ENCODE results near the gene OR5F1.

Gene OR5F1

GRCh38 chr11:55994525-55994924, at the start of gene OR5F1:
Gene OR5F1 (minus strand): TSS chr11:55994625. CDS start chr11:55994625, 0 bp downstream.
- DNase-seq, result no peak
- H2AFZ ChIP-seq (ENCODE audit: low read length), result no peak within 1 kb of the TSS
- H3K27me3 ChIP-seq (replicated peaks; ENCODE audit: insufficient read depth, low read length), result no peaks in the 10 kb centered on the region

DNA sequence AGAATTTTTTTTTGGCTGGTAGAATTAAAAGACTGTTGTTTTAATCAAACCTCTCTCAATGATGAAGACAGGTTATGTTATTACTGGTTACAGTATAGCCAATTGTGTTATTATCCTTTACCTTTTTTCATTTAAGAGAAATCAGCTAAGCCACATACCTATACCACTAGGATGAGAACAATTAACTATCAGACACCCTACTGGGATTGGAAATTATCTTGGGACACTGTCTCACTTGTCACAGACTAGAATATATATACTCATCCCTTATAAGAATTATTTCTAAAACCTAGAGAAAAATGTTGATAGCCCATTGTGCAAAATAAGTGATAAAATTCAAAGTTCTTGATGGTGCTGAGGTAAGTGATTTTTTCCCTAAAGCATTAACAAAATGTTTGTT, 32.9 kb upstream of the OR5F1 start, which contains the start of gene OR5AS1:
Gene OR5AS1, plus strand, starts transcription at position 301 of the 400 bp plus-strand sequence. CDS start 2,765 bp downstream, outside the sequence.
- H3K4me2 ChIP-seq (ENCODE audit: low read depth, low read length), result no peak within 1 kb of the TSS
- no peaks in the 10 kb centered on the region for H4K20me1 ChIP-seq (ENCODE audit: insufficient read depth, low read length)
- TF ChIP-seq EZH2 (optimal IDR thresholded peaks at IDR 0.05; ENCODE audit: low read depth, low read length), result no peak
- TF ChIP-seq CTCF (IDR thresholded peaks at IDR 0.05; ENCODE audit: low read length), result no peak
- TF ChIP-seq EZH2phosphoT487 (IDR thresholded peaks at IDR 0.05; ENCODE audit: low read length), result no peak
- H2AFZ ChIP-seq (ENCODE audit: low read length), result no peak within 1 kb of the TSS
- no peaks in the 10 kb centered on the region for H3K27me3 ChIP-seq (replicated peaks; ENCODE audit: insufficient read depth, low read length)
- no peak within 1 kb of the TSS for H3K4me3 ChIP-seq (ENCODE audit: low read length)
- H3K9ac ChIP-seq (ENCODE audit: low read length), result no peak within 1 kb of the TSS
- H3F3A ChIP-seq (ENCODE audit: insufficient read depth, low read length), result no peaks in the 10 kb centered on the region
- H3K36me3 ChIP-seq (replicated peaks; ENCODE audit: insufficient read depth, low read length), result no peaks in the 10 kb centered on the region
- H3K9me2 ChIP-seq (replicated peaks; ENCODE audit: insufficient read depth, low read length), result no peaks in the 10 kb centered on the region
- no peak for DNase-seq
- no peaks in the 10 kb centered on the region for H3K79me2 ChIP-seq (ENCODE audit: low read length)
- no peaks in the 10 kb centered on the region for H3K4me1 ChIP-seq (ENCODE audit: low read length)
- no peak within 1 kb of the TSS for H3K27ac ChIP-seq (ENCODE audit: low read length)
- no peaks in the 10 kb centered on the region for H3K9me3 ChIP-seq (replicated peaks; ENCODE audit: insufficient read depth, low read length)

More at GRCh38 chr11:55994525-55994924, at the start of gene OR5F1:
- Histone ChIP-seq H3K9me2 (replicated peaks; ENCODE audit: insufficient read depth, low read length) (no peaks in the 10 kb centered on the region), H3K4me2 (ENCODE audit: low read depth, low read length) (no peak within 1 kb of the TSS), H3K4me3 (ENCODE audit: low read length) (no peak within 1 kb of the TSS), H3K27ac (ENCODE audit: low read length) (no peak within 1 kb of the TSS), H3F3A (ENCODE audit: insufficient read depth, low read length) (no peaks in the 10 kb centered on the region), H4K20me1 (ENCODE audit: insufficient read depth, low read length) (no peaks in the 10 kb centered on the region), H3K79me2 (ENCODE audit: low read length) (no peaks in the 10 kb centered on the region), H3K9me3 (replicated peaks; ENCODE audit: insufficient read depth, low read length) (no peaks in the 10 kb centered on the region), H3K4me1 (ENCODE audit: low read length) (no peaks in the 10 kb centered on the region), H3K36me3 (replicated peaks; ENCODE audit: insufficient read depth, low read length) (no peaks in the 10 kb centered on the region), H3K9ac (ENCODE audit: low read length) (no peak within 1 kb of the TSS)
- TF ChIP-seq EZH2phosphoT487 (IDR thresholded peaks at IDR 0.05; ENCODE audit: low read length) (no peak), CTCF (IDR thresholded peaks at IDR 0.05; ENCODE audit: low read length) (no peak), EZH2 (optimal IDR thresholded peaks at IDR 0.05; ENCODE audit: low read depth, low read length) (no peak)

- Histone ChIP-seq H3F3A (ENCODE audit: insufficient read depth, low read length) (0 out of 2 replicates have a peak, but pooled peaks cover 5% of the 10 kb centered on the region), H3K4me1 (ENCODE audit: low read length) (peaks cover 9% of the 10 kb centered on the region), H3K9me2 (replicated peaks; ENCODE audit: insufficient read depth, low read length) (no peaks in the 10 kb centered on the region), H3K4me3 (ENCODE audit: low read length) (no peak overlapping the region), H3K4me2 (ENCODE audit: low read depth, low read length) (peak overlapping the region; percentile 37), H3K9me3 (replicated peaks; ENCODE audit: insufficient read depth, low read length) (no peaks in the 10 kb centered on the region), H3K27me3 (replicated peaks; ENCODE audit: insufficient read depth, low read length) (no peaks in the 10 kb centered on the region), H3K79me2 (ENCODE audit: low read length) (no peaks in the 10 kb centered on the region), H3K27ac (ENCODE audit: low read length) (0 out of 2 replicates have a peak overlapping the region, but pooled peaks have one; percentile 17), H3K9ac (ENCODE audit: low read length) (no peak overlapping the region), H2AFZ (ENCODE audit: low read length) (no peak overlapping the region), H3K36me3 (replicated peaks; ENCODE audit: insufficient read depth, low read length) (no peaks in the 10 kb centered on the region), H4K20me1 (ENCODE audit: insufficient read depth, low read length) (no peaks in the 10 kb centered on the region)
- TF ChIP-seq CTCF (IDR thresholded peaks at IDR 0.05; ENCODE audit: low read length) (no peak), EZH2phosphoT487 (IDR thresholded peaks at IDR 0.05; ENCODE audit: low read length) (no peak), EZH2 (optimal IDR thresholded peaks at IDR 0.05; ENCODE audit: low read depth, low read length) (no peak)
- peak; percentile 63 for DNase-seq
Observed at GRCh38 chr11:56013805-56014204, 19.4 kb upstream of the OR5F1 start.

All from MM.1S (cell line).